ENCODE measurements around the gene ARL15.
"Not testable (repeated sequence)": the region's sequence is repeated elsewhere in the genome, so short reads cannot be mapped to it uniquely, and the experiment has no call there.

Gene ARL15

GRCh38 chr5:53879708-53880323 lies 430.6 kb downstream of the ARL15 start:
- DNase-seq = no peak

GRCh38 chr5:53878015-53878414 lies 432.4 kb downstream of the ARL15 start:
- no peak for DNase-seq

- no peak for DNase-seq
Observed at GRCh38 chr5:53877243-53877642, 433.1 kb downstream of the ARL15 start.

DNA sequence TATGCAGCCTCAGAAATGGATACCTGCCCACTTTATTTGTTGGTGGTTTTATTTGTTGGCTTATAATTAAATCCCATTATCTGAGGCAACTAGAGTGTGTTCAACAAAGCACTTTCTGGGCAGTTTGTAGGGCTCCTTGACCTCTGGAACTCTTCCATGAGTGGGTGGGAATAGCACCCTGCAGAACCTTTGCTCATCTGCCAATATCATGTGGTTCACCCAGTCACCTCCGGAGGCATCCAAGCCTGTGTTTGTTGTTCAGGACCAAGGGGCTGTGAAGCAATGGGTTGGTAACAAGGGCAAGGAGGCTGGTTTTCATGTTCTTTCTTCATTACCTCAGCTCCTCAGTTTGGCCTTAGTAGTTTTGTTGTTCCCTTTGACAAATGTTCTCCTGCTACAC lies 436.0 kb downstream of the ARL15 start:
- DNase-seq = no peak

DNA sequence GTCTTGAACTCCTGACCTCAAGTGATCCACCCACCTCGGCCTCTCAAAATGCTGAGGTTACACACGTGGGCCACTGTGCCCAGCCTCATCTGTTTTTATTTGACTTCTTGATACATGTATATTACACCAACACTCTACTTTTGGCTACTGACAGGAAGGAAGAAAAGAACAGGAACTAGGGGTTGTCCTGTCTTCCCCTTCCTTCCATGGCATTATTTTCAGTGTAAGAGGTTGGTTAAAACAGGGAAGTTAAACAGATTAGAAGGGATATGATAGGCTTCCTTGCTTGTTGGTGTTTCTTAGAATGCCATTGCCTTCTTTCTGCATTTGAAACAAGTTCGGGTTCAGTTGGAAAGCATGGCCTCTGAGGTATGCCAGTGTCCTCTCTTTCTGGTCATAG lies 437.1 kb downstream of the ARL15 start:
- no peak for DNase-seq

DNA sequence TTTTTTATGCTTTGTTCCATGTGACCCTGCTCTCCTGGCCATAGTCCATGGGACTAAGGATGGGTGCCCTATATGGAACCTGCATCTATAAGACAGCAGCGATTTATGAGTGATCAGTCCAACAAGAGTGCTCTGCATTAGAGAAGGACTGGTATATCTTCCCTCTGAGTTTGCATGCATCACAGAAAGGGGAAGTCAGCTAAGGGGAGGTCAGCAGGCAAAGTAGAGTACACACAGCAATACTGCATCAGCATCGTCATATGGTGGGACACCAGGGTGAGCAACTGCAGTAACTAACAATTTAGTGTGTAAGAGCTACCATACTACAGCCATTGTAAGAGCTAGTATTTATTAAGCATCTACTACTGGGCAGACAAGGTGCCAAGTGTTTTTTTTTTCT lies 438.6 kb downstream of the ARL15 start:
- DNase-seq = no peak

DNA sequence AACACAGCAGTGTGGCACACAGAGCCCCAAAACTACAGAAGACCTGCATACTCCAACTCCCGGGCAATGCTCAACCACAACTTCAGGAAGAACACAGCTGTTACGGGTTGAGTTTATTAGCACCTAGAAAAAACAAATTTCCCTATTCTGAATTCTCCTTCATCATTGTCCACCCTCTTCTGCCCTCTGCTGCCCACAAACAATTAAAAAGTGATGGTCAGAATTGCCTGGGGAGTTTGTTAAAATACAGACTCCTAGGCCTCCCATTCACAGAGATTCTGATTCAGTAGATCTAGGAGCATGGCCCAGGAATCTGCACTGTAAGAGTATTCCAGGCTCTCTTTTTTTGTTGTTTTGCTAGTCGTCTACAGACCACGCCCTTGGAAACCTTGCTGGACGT lies 439.3 kb downstream of the ARL15 start:
- DNase-seq = no peak

- no peak for DNase-seq
Observed at GRCh38 chr5:53858700-53859456, 451.5 kb downstream of the ARL15 start.

DNA sequence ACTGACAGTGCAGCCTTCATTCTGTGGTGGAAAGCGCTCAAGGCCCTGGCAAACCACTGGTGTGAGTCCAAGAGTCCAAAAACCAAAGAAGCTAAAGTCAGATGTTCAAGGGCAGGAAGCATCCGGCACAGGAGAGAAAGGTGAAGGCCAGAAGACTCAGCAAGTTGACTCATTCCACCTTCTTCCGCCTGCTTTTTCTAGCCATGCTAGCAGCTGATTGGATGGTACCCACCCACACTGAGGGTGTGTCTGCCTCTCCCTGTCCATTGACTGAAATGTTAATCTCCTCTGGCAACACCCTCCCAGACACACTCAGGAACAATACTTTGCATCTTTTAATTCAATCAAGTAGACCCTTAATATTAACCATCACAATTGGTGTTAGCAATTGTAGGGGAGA lies 453.9 kb downstream of the ARL15 start:
- no peak for DNase-seq

GRCh38 chr5:53836851-53837430 lies 473.4 kb downstream of the ARL15 start:
- DNase-seq = not testable (repeated sequence)

GRCh38 chr5:53834500-53834899 lies 475.9 kb downstream of the ARL15 start:
- no peak for DNase-seq

Data from stimulated activated CD8-positive, alpha-beta memory T cell treated with anti-CD3 and anti-CD28 coated beads, Interleukin-4, amount 100 ng/mL, for 48 hours (primary cell).